OCI-LY1 (cell line): ENCODE data around the gene QKI.

Experiments used
- H2AFZ ChIP-seq: fragments of 200-600 bp; sonication (generic), shearing (Covaris generic); 2 replicates; pipeline ENCODE4 v1.6.0; 2014; ENCODE audit warnings: antibody characterized with exemption, mild to moderate bottlenecking, low read length
- H3F3A ChIP-seq: fragments of 200-600 bp; sonication (generic), shearing (Covaris generic); 2 replicates; pipeline ENCODE4 v1.6.0; 2014; ENCODE audit warnings: mild to moderate bottlenecking, antibody characterized with exemption, low read length, moderate library complexity; ENCODE audit not compliant: insufficient read depth
- H3K27ac ChIP-seq: fragments of 200-600 bp; sonication (generic); 2 replicates; pipeline ENCODE4 v1.5.1; 2014; ENCODE audit warnings: low read length, mixed run types, mild to moderate bottlenecking, low read depth; ENCODE audit not compliant: poor library complexity, severe bottlenecking
- H3K27me3 ChIP-seq: fragments of 200-600 bp; sonication (generic); 2 replicates; pipeline ENCODE4 v1.6.0; 2014; ENCODE audit warnings: antibody characterized with exemption, mild to moderate bottlenecking, low read length, moderate library complexity; ENCODE audit not compliant: insufficient read depth
- H3K36me3 ChIP-seq: fragments of 200-600 bp; sonication (generic); 2 replicates; pipeline ENCODE4 v1.6.1; 2014; ENCODE audit warnings: mild to moderate bottlenecking, antibody characterized with exemption, low read length, moderate library complexity, mixed read lengths; ENCODE audit not compliant: insufficient read depth
- H3K4me1 ChIP-seq: fragments of 200-600 bp; sonication (generic); 2 replicates; pipeline ENCODE4 v1.5.1; 2014; ENCODE audit warnings: mild to moderate bottlenecking, low read length, moderate library complexity; ENCODE audit not compliant: insufficient read depth, severe bottlenecking
- H3K4me2 ChIP-seq: fragments of 200-600 bp; sonication (generic), shearing (Covaris generic); 2 replicates; pipeline ENCODE4 v1.6.1; 2014; ENCODE audit warnings: low read length
- H3K4me3 ChIP-seq: fragments of 200-600 bp; sonication (generic); 2 replicates; pipeline ENCODE4 v1.5.1; 2014; ENCODE audit warnings: low read length, low read depth, mild to moderate bottlenecking, mixed read lengths; ENCODE audit not compliant: poor library complexity, severe bottlenecking
- H3K79me2 ChIP-seq: fragments of 200-600 bp; shearing (Covaris generic); 2 replicates; pipeline ENCODE4 v1.6.1; 2016; ENCODE audit warnings: mixed run types, low read length, mixed read lengths; ENCODE audit not compliant: insufficient read depth
- H3K9ac ChIP-seq: fragments of 200-600 bp; sonication (generic), shearing (Covaris generic); 2 replicates; pipeline ENCODE4 v1.6.1; 2014; ENCODE audit warnings: mild to moderate bottlenecking, low read length, mixed read lengths
- H3K9me2 ChIP-seq: fragments of 200-600 bp; sonication (generic), shearing (Covaris generic); 2 replicates; pipeline ENCODE4 v1.6.1; 2014; ENCODE audit warnings: low read depth, mild to moderate bottlenecking, low read length, mixed read lengths
- H3K9me3 ChIP-seq: fragments of 200-600 bp; shearing (Covaris generic); 2 replicates; pipeline ENCODE4 v1.6.1; 2014; ENCODE audit warnings: low read length, mixed read lengths
- H4K20me1 ChIP-seq: fragments of 200-600 bp; sonication (generic), shearing (Covaris generic); 2 replicates; pipeline ENCODE4 v1.6.0; 2016; ENCODE audit warnings: mild to moderate bottlenecking, low read length; ENCODE audit not compliant: insufficient read depth
- CTCF ChIP-seq: fragments of 200-600 bp; sonication (generic), shearing (Covaris generic); IDR thresholded peaks from 2 replicates; pipeline ENCODE4 v1.5.1; 2017; ENCODE audit warnings: mild to moderate bottlenecking, antibody characterized with exemption, low read length, moderate library complexity, mixed read lengths
- EZH2 ChIP-seq: fragments of 200-600 bp; sonication (generic), shearing (Covaris generic); IDR thresholded peaks from 2 replicates; pipeline ENCODE4 v1.8.0; 2017; ENCODE audit warnings: borderline replicate concordance, mixed run types, mild to moderate bottlenecking, antibody characterized with exemption, low read length, moderate library complexity, mixed read lengths

Gene QKI

GRCh38 chr6:163414117-163414945 is at the start of gene QKI:
Gene QKI (plus strand): TSS chr6:163414718. CDS start chr6:163415194, 476 bp downstream.
- no peaks in the 10 kb centered on the region for H3K9me2 ChIP-seq
- H3F3A ChIP-seq, result no peaks in the 10 kb centered on the region
- H3K4me1 ChIP-seq, result peaks cover 36% of the 10 kb centered on the region
- peaks cover 8% of the 10 kb centered on the region; the same call in 1 of the 2 replicates for H4K20me1 ChIP-seq
- H3K4me3 ChIP-seq, result peak within 1 kb of the TSS; percentile 86
- H2AFZ ChIP-seq, result no peak within 1 kb of the TSS
- no peak for TF ChIP-seq EZH2
- no peak for TF ChIP-seq CTCF
- H3K79me2 ChIP-seq, result peaks cover 33% of the 10 kb centered on the region
- no peaks in the 10 kb centered on the region for H3K36me3 ChIP-seq
- peak within 1 kb of the TSS; percentile 80 for H3K9ac ChIP-seq
- H3K27ac ChIP-seq, result peak within 1 kb of the TSS; percentile 56
- no peaks in the 10 kb centered on the region for H3K27me3 ChIP-seq
- no peaks in the 10 kb centered on the region for H3K9me3 ChIP-seq
- H3K4me2 ChIP-seq, result peak within 1 kb of the TSS; percentile 91

- H3K9me3 ChIP-seq, result no peaks in the 10 kb centered on the region
- TF ChIP-seq CTCF (no peak), EZH2 (no peak)
These were observed 48.2 kb upstream of the QKI start for GRCh38 chr6:163366288-163366687.

GRCh38 chr6:163367497-163368183 is 46.9 kb upstream of the QKI start:
- Histone ChIP-seq H3K27ac (no peak overlapping the region), H3K4me2 (no peak overlapping the region), H3K9me3 (no peaks in the 10 kb centered on the region), H3K36me3 (no peaks in the 10 kb centered on the region), H3F3A (no peaks in the 10 kb centered on the region), H3K9ac (no peak overlapping the region), H4K20me1 (no peaks in the 10 kb centered on the region), H3K4me3 (no peak overlapping the region), H3K79me2 (no peaks in the 10 kb centered on the region), H2AFZ (no peak overlapping the region), H3K9me2 (no peaks in the 10 kb centered on the region), H3K4me1 (no peaks in the 10 kb centered on the region), H3K27me3 (no peaks in the 10 kb centered on the region)
- TF ChIP-seq EZH2 (no peak), CTCF (no peak)

More at GRCh38 chr6:163366288-163366687, 48.2 kb upstream of the QKI start:
- H3K36me3 ChIP-seq, result no peaks in the 10 kb centered on the region
- no peak overlapping the region for H2AFZ ChIP-seq
- H4K20me1 ChIP-seq, result no peaks in the 10 kb centered on the region
- no peak overlapping the region for H3K27ac ChIP-seq
- no peaks in the 10 kb centered on the region for H3K9me2 ChIP-seq
- H3K9ac ChIP-seq, result no peak overlapping the region
- H3K4me2 ChIP-seq, result no peak overlapping the region
- no peaks in the 10 kb centered on the region for H3K4me1 ChIP-seq
- H3K79me2 ChIP-seq, result no peaks in the 10 kb centered on the region
- H3F3A ChIP-seq, result no peaks in the 10 kb centered on the region
- H3K27me3 ChIP-seq, result no peaks in the 10 kb centered on the region
- no peak overlapping the region for H3K4me3 ChIP-seq
